Right renal pelvis (tissue), 4 donors: ENCODE measurements around the gene CS. TPM values are rescaled to one million over a fixed set of nuclear protein-coding genes. Genes with fewer than 3 reads are reported as not detected.
"Not testable (repeated sequence)": the region's sequence is repeated elsewhere in the genome, so short reads cannot be mapped to it uniquely, and the experiment has no call there.

Experiments
- DNase-seq, 4 donors: peaks; one replicate each; pipeline ENCODE4 v3.0.0-alpha.2; 2013; ENCODE audit warnings: low read depth in 4 of 4, low spot score in 3 of 4, missing footprints in 1 of 4
- polyA plus RNA-seq, 4 donors: library from polyadenylated mRNA; unstranded; fragments of 120-200 nt; gene quantifications; one replicate each; pipeline ENCODE4 v1.2.1, GENCODE V29; 2013; ENCODE audit not compliant: insufficient read length in 4 of 4

Gene CS
- polyA plus RNA-seq: 100 to 1,000 TPM; 185 to 206 (median 202) TPM

DNA sequence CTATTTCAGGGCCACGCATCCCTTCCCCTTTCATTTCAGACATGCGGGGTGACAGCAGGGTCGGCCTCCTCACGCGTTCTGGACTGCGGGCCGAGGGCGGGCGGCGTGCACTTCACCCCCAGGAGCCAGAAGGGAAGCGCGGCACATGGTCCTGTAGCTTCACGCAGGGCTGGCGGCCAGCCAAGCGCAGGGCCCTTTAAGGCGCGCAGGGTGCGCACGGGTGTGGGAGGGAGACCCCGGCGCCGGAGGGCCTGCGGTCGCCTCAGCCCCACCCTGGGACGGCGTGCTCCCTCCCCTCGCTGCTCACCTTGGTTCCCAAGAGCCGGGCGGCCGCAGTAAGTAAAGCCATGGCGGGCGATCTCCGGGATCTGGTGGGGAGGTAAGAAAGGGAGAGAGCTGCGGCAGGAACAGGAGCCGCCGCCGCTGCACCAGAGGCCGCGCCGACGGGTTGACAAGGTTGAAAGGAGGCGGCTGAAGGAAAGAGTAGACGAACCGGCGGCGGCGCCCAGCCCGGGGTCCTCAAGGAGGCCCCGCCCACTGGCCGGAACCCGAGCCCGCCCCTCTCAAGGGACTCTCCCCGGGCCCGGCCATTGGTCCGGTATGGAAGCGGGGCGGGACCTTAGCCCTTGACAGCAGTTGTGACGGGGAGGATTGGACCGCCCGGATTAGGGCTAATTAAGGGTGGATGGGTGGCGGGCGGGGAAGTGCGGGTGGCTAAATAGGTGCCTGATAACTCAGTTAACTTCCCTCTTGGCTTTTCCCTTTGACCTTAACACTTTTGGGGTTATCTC is at the start of gene CS:
TSS of gene CS (minus strand) at position 478 of the 791 bp plus-strand sequence. CDS start at position 349, 129 bp downstream.
- DNase-seq: peak; percentile 90 to 97 (median 96)

GRCh38 chr12:56348776-56349175 is 48.6 kb upstream of the CS start:
- no peak for DNase-seq

GRCh38 chr12:56347255-56347654 is 47.1 kb upstream of the CS start:
- DNase-seq: not testable (repeated sequence)

- no peak for DNase-seq
Observed at GRCh38 chr12:56346675-56347074, 46.5 kb upstream of the CS start.

DNA sequence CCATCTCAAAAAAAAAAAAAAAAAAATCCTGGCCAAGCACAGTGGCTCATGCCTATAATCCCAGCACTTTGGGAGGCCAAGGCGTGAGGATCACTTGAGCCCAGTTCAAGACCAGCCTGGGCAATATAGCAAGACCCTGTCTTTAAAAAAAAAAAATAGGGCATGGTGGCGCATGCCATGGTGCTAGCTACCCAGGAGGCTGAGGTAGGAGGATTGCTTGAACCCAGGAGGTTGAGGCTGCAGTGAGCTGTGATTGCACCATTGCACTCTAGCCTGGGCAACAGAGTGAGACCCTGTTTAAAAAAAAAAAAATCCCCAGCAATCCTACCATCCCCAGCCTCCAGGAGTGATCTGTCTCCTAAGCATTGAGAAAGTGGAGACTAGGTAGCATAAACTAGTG is 42.2 kb upstream of the CS start:
- DNase-seq: not testable (repeated sequence)

GRCh38 chr12:56341616-56342015 is 41.5 kb upstream of the CS start:
- no peak for DNase-seq

GRCh38 chr12:56339158-56339422 is 39.0 kb upstream of the CS start:
- DNase-seq: no peak

DNA sequence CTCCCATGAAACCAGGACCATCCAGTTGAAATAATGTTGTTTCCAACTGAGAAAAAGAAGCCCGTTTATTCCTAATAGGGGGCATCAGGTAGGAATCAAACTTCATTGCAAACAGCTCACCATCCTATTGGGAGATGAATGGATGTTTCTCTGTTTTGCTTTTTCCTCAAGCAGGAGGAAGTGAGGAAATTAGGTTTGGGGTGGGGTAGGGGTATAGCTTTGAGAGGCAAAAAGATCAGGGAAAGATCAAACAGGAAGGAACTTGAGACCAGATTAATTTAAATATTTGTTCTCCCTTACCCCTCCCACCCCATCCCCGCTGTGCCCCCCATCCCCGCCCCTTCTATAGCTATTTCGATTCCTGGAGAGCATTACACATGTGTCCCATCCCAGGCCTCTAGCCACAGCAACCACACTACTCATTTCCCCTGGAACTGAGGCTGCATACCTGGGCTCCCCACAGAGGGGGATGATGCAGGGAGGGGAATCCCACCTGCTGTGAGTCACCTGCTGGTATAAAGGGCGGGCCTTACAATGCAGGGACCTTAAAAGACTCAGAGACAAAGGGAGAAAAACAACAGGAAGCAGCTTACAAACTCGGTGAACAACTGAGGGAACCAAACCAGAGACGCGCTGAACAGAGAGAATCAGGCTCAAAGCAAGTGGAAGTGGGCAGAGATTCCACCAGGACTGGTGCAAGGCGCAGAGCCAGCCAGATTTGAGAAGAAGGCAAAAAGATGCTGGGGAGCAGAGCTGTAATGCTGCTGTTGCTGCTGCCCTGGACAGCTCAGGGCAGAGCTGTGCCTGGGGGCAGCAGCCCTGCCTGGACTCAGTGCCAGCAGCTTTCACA is 38.4 kb upstream of the CS start, which contains the start of gene IL23A:
TSS of gene IL23A (plus strand) at position 577 of the 850 bp plus-strand sequence. CDS start at position 738, 161 bp downstream.
- no peak for DNase-seq

DNA sequence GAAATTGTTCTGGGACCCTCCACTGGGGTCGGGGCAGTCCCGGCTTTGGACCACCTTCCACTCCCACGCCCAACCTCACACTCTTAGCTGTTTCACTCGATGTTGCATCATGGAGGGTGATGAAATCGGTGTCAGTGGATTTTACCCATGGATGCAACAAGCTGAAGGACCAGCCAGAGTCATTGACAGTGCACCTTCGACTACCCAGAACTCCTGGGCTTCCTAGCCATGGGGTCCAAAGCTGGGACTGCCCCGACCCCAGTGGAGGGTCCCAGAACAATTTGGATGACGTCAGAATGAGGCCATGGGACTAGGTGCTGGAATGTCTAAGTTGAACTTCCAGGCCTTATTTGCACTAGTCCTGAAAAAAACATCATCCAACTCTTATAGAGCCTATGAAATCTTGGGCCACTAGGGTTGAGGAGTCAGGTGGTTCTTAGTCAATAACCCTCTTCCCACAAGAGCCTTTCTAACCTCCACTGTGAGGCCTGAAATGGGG is 37.7 kb upstream of the CS start:
- DNase-seq: no peak

- no peak for DNase-seq
Observed at GRCh38 chr12:56336361-56337167, 36.4 kb upstream of the CS start.

GRCh38 chr12:56335527-56335926 is 35.4 kb upstream of the CS start:
- DNase-seq: not testable (repeated sequence)

GRCh38 chr12:56334490-56334793 is 34.3 kb upstream of the CS start:
- no peak for DNase-seq

DNA sequence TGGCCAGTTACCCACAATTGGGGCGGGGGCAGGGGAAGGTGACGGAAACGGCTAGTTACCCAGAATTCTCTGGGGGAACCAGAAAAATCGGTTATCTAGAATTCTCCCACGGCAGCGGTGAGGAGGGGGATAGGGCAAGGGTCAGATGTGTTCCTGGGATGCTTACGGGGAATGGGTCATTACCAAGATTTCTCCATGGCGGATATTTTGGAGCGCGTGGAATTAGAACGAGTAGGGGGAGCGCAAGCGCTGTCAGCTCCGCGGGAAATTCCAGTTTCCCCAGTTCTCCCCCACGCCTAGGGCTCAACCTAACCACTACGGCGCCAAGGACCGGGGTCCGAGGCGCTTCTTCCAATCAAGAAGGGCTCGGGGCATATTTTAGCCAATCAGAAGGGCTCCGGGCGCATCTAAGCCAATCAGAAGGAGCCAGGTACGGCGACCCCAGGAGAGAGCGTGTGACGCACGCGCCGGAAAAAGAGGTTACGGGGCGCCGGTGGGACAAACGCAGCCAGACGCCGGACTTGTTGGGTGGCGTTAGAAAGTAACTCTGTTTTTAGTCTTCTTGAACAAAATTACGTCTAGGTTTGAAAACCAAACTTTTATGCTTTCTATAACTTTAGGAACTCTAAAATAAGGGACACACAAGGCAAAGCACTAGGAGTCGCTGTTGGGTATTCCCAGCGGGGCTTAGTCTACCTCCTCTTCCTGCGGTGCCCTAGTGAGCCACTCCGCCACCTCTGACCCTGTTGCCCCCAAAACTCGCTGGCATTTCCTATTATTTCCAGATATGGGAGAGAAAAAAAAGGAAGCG is 33.8 kb upstream of the CS start, which contains the start of gene PAN2:
TSS of gene PAN2 (minus strand) at position 322 of the 811 bp plus-strand sequence. CDS start 906 bp downstream, outside the sequence.
- DNase-seq: peak; percentile 89 to 95 (median 94)

DNA sequence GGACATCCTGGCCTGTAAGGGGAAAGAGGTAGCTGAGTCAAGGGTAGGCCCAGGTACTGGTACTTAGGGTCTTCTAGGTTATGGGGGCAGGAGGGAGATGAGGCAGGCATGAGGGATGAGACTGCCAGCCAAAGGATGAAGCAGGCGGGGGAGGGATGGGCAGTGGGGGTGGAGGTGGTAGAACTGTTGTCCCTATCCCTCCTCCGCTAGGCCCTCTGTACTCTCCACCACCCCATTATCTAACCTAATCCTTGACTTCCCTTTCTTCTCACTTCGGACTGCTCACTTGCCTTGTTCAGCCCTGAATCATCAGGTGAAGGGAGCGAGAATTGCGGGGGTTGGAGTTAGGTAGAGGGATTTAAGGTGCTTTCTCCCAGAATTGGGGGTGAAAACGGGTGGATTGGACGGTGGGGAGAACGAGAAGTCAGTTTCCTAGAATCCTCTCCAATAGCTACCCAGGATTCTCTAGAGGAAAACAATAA is 33.1 kb upstream of the CS start:
- DNase-seq: no peak

GRCh38 chr12:56332512-56333196 is 32.5 kb upstream of the CS start:
- no peak for DNase-seq

GRCh38 chr12:56330936-56331490 is 30.9 kb upstream of the CS start:
- no peak for DNase-seq

- DNase-seq: no peak
Observed at GRCh38 chr12:56326533-56326932, 26.4 kb upstream of the CS start.

DNA sequence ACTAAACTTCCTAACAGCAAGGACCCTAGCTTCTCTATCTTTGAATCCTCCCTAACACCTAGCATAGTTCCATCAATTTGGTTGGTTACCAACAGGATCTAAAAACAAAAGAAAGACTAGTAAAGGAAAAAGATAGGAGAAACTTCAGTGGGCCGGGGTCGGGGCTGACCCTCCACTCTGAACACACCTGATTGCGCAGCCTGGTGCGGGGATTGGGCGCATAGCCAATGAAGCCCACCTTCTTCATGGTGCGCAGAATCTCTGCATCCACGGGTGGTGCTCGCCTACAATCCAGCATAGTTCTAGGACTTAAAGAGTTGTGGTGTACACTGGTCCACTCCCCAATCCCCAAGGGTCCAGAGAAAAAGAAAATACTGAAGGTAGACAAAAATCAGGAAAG is 26.0 kb upstream of the CS start:
- no peak for DNase-seq

DNA sequence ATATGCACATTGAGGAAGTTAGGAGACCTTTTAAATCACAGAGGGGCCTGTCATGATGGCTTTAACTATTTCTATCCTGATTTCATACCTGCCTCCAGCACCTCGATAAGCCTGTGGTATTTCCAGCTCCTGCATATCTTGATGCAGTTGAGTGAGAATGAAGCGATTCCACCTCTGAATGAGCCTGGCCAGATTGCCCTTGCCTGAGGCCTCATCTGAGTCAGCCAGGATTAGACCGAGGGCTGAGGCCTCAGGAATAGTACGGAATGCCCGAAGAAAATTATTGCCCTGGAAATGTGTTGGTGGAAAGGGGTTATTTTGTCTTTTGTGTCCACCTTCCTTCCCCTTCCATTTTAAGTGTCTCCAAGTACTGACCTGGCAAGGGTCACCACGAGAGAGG is 24.1 kb upstream of the CS start:
- no peak for DNase-seq
